ENCODE data around the gene GRAP2. TPM values are rescaled to one million over a fixed set of nuclear protein-coding genes. Genes with fewer than 3 reads are reported as not detected.

GRAP2 gene
- total and polyA plus RNA-seq, 9 of the 15 experiments (the other 6 are each of a cell fraction or from before 2014, with no cell fraction given) = 4.8 to 88.7 (median 60.4) TPM

GRCh38 chr22:39920134-39920743 lies 19.4 kb downstream of the GRAP2 start (continued):
- peak; percentile 80 for TF ChIP-seq ZNF592 (IDR thresholded peaks at IDR 0.05)
- peak in 1 of 2 experiments; percentile 84; a peak in 2 of 4 replicates for TF ChIP-seq HDAC1 (IDR thresholded peaks at IDR 0.05)
- 0 out of 4 replicates have a peak, but pooled peaks of 1 of the 2 experiments have one; percentile 41 for TF ChIP-seq TEAD1 (CRISPR knock-in tag; IDR thresholded peaks at IDR 0.05)
- TF ChIP-seq HMBOX1 (IDR thresholded peaks at IDR 0.05) = 0 out of 2 replicates have a peak, but pooled peaks have one; percentile 13
- 0 out of 4 replicates have a peak, but pooled peaks have one; percentile 25 to 37 for TF ChIP-seq RAD21 (CRISPR knock-in tag; conservative IDR thresholded peaks at IDR 0.05 in 1 of 2, IDR thresholded peaks at IDR 0.05 in 1 of 2)
- TF ChIP-seq ZBTB2 (IDR thresholded peaks at IDR 0.05) = peak; percentile 92
- TF ChIP-seq KLF13 (tag; IDR thresholded peaks at IDR 0.05; ENCODE audit: borderline replicate concordance, low read depth) = 0 out of 2 replicates have a peak, but pooled peaks have one; percentile 37
- peak; percentile 93 for TF ChIP-seq FOSL1 (tag; conservative IDR thresholded peaks at IDR 0.05)
- TF ChIP-seq TEAD4 (IDR thresholded peaks at IDR 0.05; ENCODE audit: low read length) = peak; percentile 94
- TF ChIP-seq TEAD4 (CRISPR knock-in tag; IDR thresholded peaks at IDR 0.05; ENCODE audit: borderline replicate concordance) = no peak
- TF ChIP-seq STAT5B (CRISPR knock-in tag; IDR thresholded peaks at IDR 0.05) = no peak
- TF ChIP-seq RNF2 (IDR thresholded peaks at IDR 0.05) = peak; percentile 88; the same call in 1 of the 2 replicates
- peak; percentile 31 to 67; a peak in 3 of 4 replicates for TF ChIP-seq KDM1A (IDR thresholded peaks at IDR 0.05)
- TF ChIP-seq CCAR2 (IDR thresholded peaks at IDR 0.05; ENCODE audit: low read depth, low read length) = no peak
- no peak for TF ChIP-seq NFXL1 (CRISPR knock-in tag; IDR thresholded peaks at IDR 0.05)
- TF ChIP-seq MYNN (IDR thresholded peaks at IDR 0.05) = peak; percentile 26; the same call in 1 of the 2 replicates
- no peak for TF ChIP-seq MYNN (CRISPR knock-in tag; IDR thresholded peaks at IDR 0.05)
- peak; percentile 31; the same call in 1 of the 2 replicates for TF ChIP-seq EP400 (IDR thresholded peaks at IDR 0.05)
- peak; percentile 75; the same call in 1 of the 2 replicates for TF ChIP-seq PML (IDR thresholded peaks at IDR 0.05; ENCODE audit: low read length)
- no peak; the same call in 1 of the 2 replicates for TF ChIP-seq ESRRA (IDR thresholded peaks at IDR 0.05; ENCODE audit: borderline replicate concordance, low read depth)
- peak; percentile 71; the same call in 1 of the 2 replicates for TF ChIP-seq HDAC2 (IDR thresholded peaks at IDR 0.05)

Data from K562 (cell line).